ENCODE measurements around the gene PKD2L1. TPM values are rescaled to one million over a fixed set of nuclear protein-coding genes. Genes with fewer than 3 reads are reported as not detected.
A peak's percentile ranks its signal among the peaks of the same experiment; 100 is the strongest.

PKD2L1 gene
- total and polyA plus RNA-seq, 2 of the 8 experiments (the other 6 are each of a cell fraction or from before 2014, with no cell fraction given) = 0.20 to 0.33 TPM

DNA sequence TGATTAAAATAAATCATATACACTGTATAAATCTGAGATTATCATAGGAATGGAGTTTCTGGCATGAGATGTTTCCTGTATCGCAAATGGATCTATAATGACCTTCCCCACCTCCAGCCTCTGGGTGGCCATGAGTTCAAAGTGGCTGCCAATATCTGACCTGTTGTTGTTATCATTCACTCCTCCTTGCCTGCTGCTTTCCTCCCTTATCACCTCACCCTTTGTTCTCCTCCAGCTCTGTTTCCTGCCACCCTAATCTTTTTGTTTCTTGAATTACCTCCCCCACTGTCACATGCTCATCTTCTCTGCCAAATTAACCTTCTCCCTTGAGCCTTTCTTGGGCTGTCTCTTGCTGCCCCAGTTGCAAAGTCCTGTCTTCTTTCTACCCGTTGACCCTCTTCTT is 29.0 kb upstream of the PKD2L1 start:
- Histone ChIP-seq H3K4me3 (ENCODE audit: extremely low read depth in 1 of 4, insufficient read depth in 2 of 4, low read depth in 3 of 4, low read length in 4 of 4) (no peak overlapping the region), H3K36me3 (ENCODE audit: control insufficient read depth in 2 of 4, insufficient read depth in 4 of 4, low read length in 3 of 4) (peaks cover 47 to 97% (median 82%) of the 10 kb centered on the region in 4 experiments), H2BK20ac (ENCODE audit: low read length) (no peak overlapping the region), H3K23ac (ENCODE audit: insufficient read length) (no peak overlapping the region), H2BK15ac (ENCODE audit: low read length) (no peak overlapping the region), H3K9me3 (ENCODE audit: insufficient read depth in 2 of 2, low read depth in 1 of 2, low read length in 1 of 2) (no peaks in the 10 kb centered on the region), H3K27me3 (replicated peaks in 1 of 4; ENCODE audit: control insufficient read depth in 3 of 4, extremely low read depth in 1 of 4, insufficient read depth in 3 of 4, low read length in 3 of 4) (no peaks in the 10 kb centered on the region), H3K18ac (ENCODE audit: extremely low read depth, low read length) (no peak overlapping the region), H3K4me1 (replicated peaks in 1 of 4; ENCODE audit: control insufficient read depth in 3 of 4, insufficient read depth in 4 of 4, low read length in 3 of 4) (peaks cover 0 to 8% (median 4%) of the 10 kb centered on the region in 4 experiments; a peak in 2 of 7 replicates), H2BK5ac (ENCODE audit: low read depth, low read length) (no peak overlapping the region), H3K9ac (replicated peaks in 1 of 4; ENCODE audit: extremely low read depth in 1 of 4, low read depth in 3 of 4, low read length in 3 of 4) (no peak overlapping the region), H3K79me1 (ENCODE audit: low read depth, low read length) (peaks cover 3% of the 10 kb centered on the region; the same call in 1 of the 2 replicates), H3K23me2 (ENCODE audit: low read depth, low read length) (no peaks in the 10 kb centered on the region), H3K79me2 (ENCODE audit: control insufficient read depth in 1 of 2, insufficient read depth in 2 of 2, low read length in 2 of 2) (peaks cover 0 to 27% of the 10 kb centered on the region in 2 experiments; a peak in 3 of 4 replicates), H2AK5ac (ENCODE audit: low read depth, low read length) (no peak overlapping the region), H3K14ac (ENCODE audit: insufficient read length) (no peak overlapping the region), H4K20me1 (replicated peaks in 1 of 2; ENCODE audit: control insufficient read depth in 1 of 2, insufficient read depth in 2 of 2, low read length in 2 of 2) (peaks cover 2 to 32% of the 10 kb centered on the region in 2 experiments), H4K5ac (ENCODE audit: insufficient read length, low read depth, low read length) (no peak overlapping the region), H2BK120ac (replicated peaks; ENCODE audit: low read depth, low read length) (no peak overlapping the region), H3K56ac (replicated peaks; ENCODE audit: insufficient read length, low read depth, low read length) (no peak overlapping the region), H3K4me2 (ENCODE audit: insufficient read depth in 1 of 2, low read depth in 2 of 2, low read length in 2 of 2) (no peak overlapping the region), H4K8ac (ENCODE audit: extremely low read depth, insufficient read depth, low read length) (no peak overlapping the region), H4K91ac (replicated peaks; ENCODE audit: insufficient read length, low read length) (no peak overlapping the region), H3K27ac (ENCODE audit: low read depth, low read length) (no peak overlapping the region), H2AFZ (ENCODE audit: low read length) (no peak overlapping the region), H2BK12ac (ENCODE audit: low read depth, low read length) (no peak overlapping the region), H3K4ac (replicated peaks; ENCODE audit: insufficient read length, low read depth, low read length) (no peak overlapping the region)
- TF ChIP-seq CHD1 (IDR thresholded peaks at IDR 0.05; ENCODE audit: low read depth, low read length) (no peak), POLR2A (IDR thresholded peaks at IDR 0.05; ENCODE audit: control extremely low read depth in 1 of 2, low read depth in 2 of 2, low read length in 2 of 2) (peak in 1 of 2 experiments; percentile 47; a peak in 1 of 3 replicates)
- ChIA-PET CTCF (ENCODE audit: partially characterized antibody) (interaction anchor here (1.0 to 1.7 kb wide), 5 partner anchors 8 to 27 kb away, joined by 3 to 8 read pairs (median 4); no protein-coding TSS in a partner anchor), POLR2A (ENCODE audit: partially characterized antibody) (interaction anchor here (0.6 to 6.8 kb wide), 6 partner anchors 11 to 123 kb away, joined by 3 to 103 read pairs (median 9); partner anchors contain the start of gene SCD)
- DNase-seq (ENCODE audit: low read depth in 1 of 2, low spot score in 2 of 2) (no peak), FAIRE-seq (no peak)
- 81% methylated on average over 2 of the region's 2 CpGs; no CpG with 5 or more reads in 1 of the 2 experiments for WGBS, 2 experiments (ENCODE audit: extremely low coverage in 1 of 2, insufficient coverage in 1 of 2, insufficient read length in 1 of 2, insufficient replicate concordance in 2 of 2, low coverage in 1 of 2, low lambda C conversion rate in 2 of 2, missing lambda C conversion rate in 1 of 2)

All from H1 (cell line).